ENCODE data around the gene C19orf81. TPM values are rescaled to one million over a fixed set of nuclear protein-coding genes. Genes with fewer than 3 reads are reported as not detected.

Gene C19orf81
- total RNA-seq, 1 donor from 2014 or later: not detected

DNA sequence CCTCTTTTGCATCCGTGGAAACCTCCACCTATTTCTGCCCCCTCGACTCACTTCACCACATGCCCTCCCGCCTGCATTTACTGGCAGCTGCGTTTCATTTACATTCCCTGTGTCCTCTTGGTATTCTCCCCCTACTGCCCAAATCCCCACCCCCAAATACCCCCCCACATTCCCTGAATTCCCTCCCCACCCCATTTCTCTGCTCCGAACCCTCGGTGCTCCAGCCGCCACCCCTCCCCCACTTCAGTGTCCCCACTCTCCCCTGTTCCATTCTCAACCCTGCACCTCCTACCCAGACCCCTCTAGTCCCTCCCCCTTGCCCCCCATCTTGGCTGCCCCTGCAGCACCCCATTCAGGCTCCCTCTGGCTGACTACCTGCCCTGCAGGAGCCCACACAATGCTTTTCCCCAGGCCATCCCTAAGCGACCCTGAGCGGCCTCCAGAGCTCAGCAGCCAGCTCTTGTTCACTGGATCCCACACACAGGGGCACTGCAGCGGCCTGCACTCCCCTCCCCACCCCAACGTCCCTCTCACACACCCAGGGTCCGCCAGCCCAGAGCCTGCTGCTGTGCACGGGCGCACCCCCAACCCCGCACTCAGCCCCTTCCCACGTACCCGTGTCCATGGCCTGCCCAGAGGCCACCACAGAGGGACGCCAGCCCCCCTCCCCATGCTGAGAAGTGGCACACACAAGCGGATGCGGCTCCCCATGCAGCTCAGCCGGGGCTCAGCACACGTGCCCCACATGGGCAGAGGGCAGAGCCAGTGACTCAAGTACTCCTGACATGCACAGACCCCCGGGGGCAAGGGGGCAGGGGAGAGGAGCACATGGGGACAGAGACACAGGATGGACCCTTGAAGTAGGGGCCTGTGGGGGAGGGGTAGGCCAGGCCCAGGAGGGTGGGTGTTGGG lies 44.1 kb downstream of the C19orf81 start:
- no peak overlapping the region for H3K4me3 Mint-ChIP-seq (ENCODE audit: unreplicated experiment)
- no peaks in the 10 kb centered on the region for H3K4me1 Mint-ChIP-seq (ENCODE audit: unreplicated experiment)
- peaks cover 15% of the 10 kb centered on the region for H3K27me3 Mint-ChIP-seq (ENCODE audit: unreplicated experiment)
- H3K27ac Mint-ChIP-seq (ENCODE audit: unreplicated experiment): no peak overlapping the region
- TF ChIP-seq, protein P1, sequence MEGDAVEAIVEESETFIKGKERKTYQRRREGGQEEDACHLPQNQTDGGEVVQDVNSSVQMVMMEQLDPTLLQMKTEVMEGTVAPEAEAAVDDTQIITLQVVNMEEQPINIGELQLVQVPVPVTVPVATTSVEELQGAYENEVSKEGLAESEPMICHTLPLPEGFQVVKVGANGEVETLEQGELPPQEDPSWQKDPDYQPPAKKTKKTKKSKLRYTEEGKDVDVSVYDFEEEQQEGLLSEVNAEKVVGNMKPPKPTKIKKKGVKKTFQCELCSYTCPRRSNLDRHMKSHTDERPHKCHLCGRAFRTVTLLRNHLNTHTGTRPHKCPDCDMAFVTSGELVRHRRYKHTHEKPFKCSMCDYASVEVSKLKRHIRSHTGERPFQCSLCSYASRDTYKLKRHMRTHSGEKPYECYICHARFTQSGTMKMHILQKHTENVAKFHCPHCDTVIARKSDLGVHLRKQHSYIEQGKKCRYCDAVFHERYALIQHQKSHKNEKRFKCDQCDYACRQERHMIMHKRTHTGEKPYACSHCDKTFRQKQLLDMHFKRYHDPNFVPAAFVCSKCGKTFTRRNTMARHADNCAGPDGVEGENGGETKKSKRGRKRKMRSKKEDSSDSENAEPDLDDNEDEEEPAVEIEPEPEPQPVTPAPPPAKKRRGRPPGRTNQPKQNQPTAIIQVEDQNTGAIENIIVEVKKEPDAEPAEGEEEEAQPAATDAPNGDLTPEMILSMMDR (IDR thresholded peaks at IDR 0.05): no peak
- DNase-seq (ENCODE audit: extremely low spot score, unreplicated experiment): no peak
- H3K9me3 Mint-ChIP-seq (ENCODE audit: unreplicated experiment): no peaks in the 10 kb centered on the region
- no peaks in the 10 kb centered on the region for H3K36me3 Mint-ChIP-seq (ENCODE audit: unreplicated experiment)

- DNase-seq (ENCODE audit: extremely low spot score, unreplicated experiment): no peak
- no peaks in the 10 kb centered on the region for H3K4me1 Mint-ChIP-seq (ENCODE audit: unreplicated experiment)
- TF ChIP-seq, protein P1 (IDR thresholded peaks at IDR 0.05): no peak
- H3K36me3 Mint-ChIP-seq (ENCODE audit: unreplicated experiment): no peaks in the 10 kb centered on the region
- H3K9me3 Mint-ChIP-seq (ENCODE audit: unreplicated experiment): no peaks in the 10 kb centered on the region
- H3K4me3 Mint-ChIP-seq (ENCODE audit: unreplicated experiment): no peak overlapping the region
- peaks cover 15% of the 10 kb centered on the region for H3K27me3 Mint-ChIP-seq (ENCODE audit: unreplicated experiment)
- no peak overlapping the region for H3K27ac Mint-ChIP-seq (ENCODE audit: unreplicated experiment)
Measured at GRCh38 chr19:50694815-50695145, 45.5 kb downstream of the C19orf81 start.

- H3K4me1 Mint-ChIP-seq (ENCODE audit: unreplicated experiment): no peaks in the 10 kb centered on the region
- TF ChIP-seq, protein P1 (IDR thresholded peaks at IDR 0.05): no peak
- H3K4me3 Mint-ChIP-seq (ENCODE audit: unreplicated experiment): no peak overlapping the region
- no peak overlapping the region for H3K27ac Mint-ChIP-seq (ENCODE audit: unreplicated experiment)
- H3K36me3 Mint-ChIP-seq (ENCODE audit: unreplicated experiment): no peaks in the 10 kb centered on the region
- no peaks in the 10 kb centered on the region for H3K9me3 Mint-ChIP-seq (ENCODE audit: unreplicated experiment)
- no peak for DNase-seq (ENCODE audit: extremely low spot score, unreplicated experiment)
- H3K27me3 Mint-ChIP-seq (ENCODE audit: unreplicated experiment): peaks cover 15% of the 10 kb centered on the region
Measured at GRCh38 chr19:50695251-50696093, 46.2 kb downstream of the C19orf81 start.

- DNase-seq (ENCODE audit: extremely low spot score, unreplicated experiment): no peak
- no peak overlapping the region for H3K27ac Mint-ChIP-seq (ENCODE audit: unreplicated experiment)
- no peaks in the 10 kb centered on the region for H3K9me3 Mint-ChIP-seq (ENCODE audit: unreplicated experiment)
- TF ChIP-seq, protein P1 (IDR thresholded peaks at IDR 0.05): no peak
- H3K4me3 Mint-ChIP-seq (ENCODE audit: unreplicated experiment): no peak overlapping the region
- H3K36me3 Mint-ChIP-seq (ENCODE audit: unreplicated experiment): no peaks in the 10 kb centered on the region
- no peaks in the 10 kb centered on the region for H3K4me1 Mint-ChIP-seq (ENCODE audit: unreplicated experiment)
- H3K27me3 Mint-ChIP-seq (ENCODE audit: unreplicated experiment): peaks cover 15% of the 10 kb centered on the region
Measured at GRCh38 chr19:50696094-50696483, 46.8 kb downstream of the C19orf81 start.
